MCF 10A (cell line): Measurements from ENCODE around the gene ADCK2. TPM values are rescaled to one million over a fixed set of nuclear protein-coding genes. Genes with fewer than 3 reads are reported as not detected.
"Not testable (repeated sequence)": the region's sequence is repeated elsewhere in the genome, so short reads cannot be mapped to it uniquely, and the experiment has no call there.

ENCODE experiments used
- BruUV-seq: library from RNA; stranded (reverse); fragments of 400-500 nt; replicated peaks from 2 replicates; lab custom pipeline; 2021; lab: Mats Ljungman, UMichigan
- CTCF ChIA-PET: fragments of 300-600 bp; sonication (Branson Sonifier 250); formaldehyde crosslinking; extraction: SDS; loops from one replicate; lab custom pipeline; 2021; ENCODE audit warnings: antibody characterized with exemption, inconsistent platforms; lab: Yijun Ruan, JAX
- POLR2A ChIA-PET: fragments of 300-600, 350-650 bp; sonication (Branson Sonifier 250); formaldehyde crosslinking; extraction: SDS; loops from one replicate; lab custom pipeline; 2020; ENCODE audit warnings: antibody characterized with exemption, inconsistent platforms; lab: Yijun Ruan, JAX
- DNase-seq: peaks from one replicate; pipeline ENCODE4 v3.0.0-alpha.2; 2018; ENCODE audit not compliant: unreplicated experiment
- H3K27ac Mint-ChIP-seq: one replicate; pipeline ENCODE4 v1.8.0; 2022; ENCODE audit warnings: mild to moderate bottlenecking, low read depth, mixed read lengths; ENCODE audit not compliant: unreplicated experiment
- H3K27me3 Mint-ChIP-seq: one replicate; pipeline ENCODE4 v1.8.0; 2022; ENCODE audit warnings: mixed read lengths; ENCODE audit not compliant: insufficient read depth, unreplicated experiment
- H3K36me3 Mint-ChIP-seq: one replicate; pipeline ENCODE4 v1.8.0; 2022; ENCODE audit warnings: mild to moderate bottlenecking, moderate library complexity, mixed read lengths; ENCODE audit not compliant: insufficient read depth, unreplicated experiment
- H3K4me1 Mint-ChIP-seq: one replicate; pipeline ENCODE4 v1.8.0; 2022; ENCODE audit warnings: mixed read lengths; ENCODE audit not compliant: insufficient read depth, unreplicated experiment
- H3K4me3 Mint-ChIP-seq: one replicate; pipeline ENCODE4 v1.8.0; 2022; ENCODE audit warnings: mild to moderate bottlenecking, moderate library complexity, mixed read lengths; ENCODE audit not compliant: unreplicated experiment
- H3K9me3 Mint-ChIP-seq: one replicate; pipeline ENCODE4 v1.8.0; 2022; ENCODE audit warnings: mixed read lengths; ENCODE audit not compliant: unreplicated experiment
- CTCF ChIP-seq: fragments of 200-600 bp; IDR thresholded peaks from one replicate; pipeline ENCODE4 v1.8.0; 2022; ENCODE audit warnings: antibody characterized with exemption, mild to moderate bottlenecking; ENCODE audit not compliant: unreplicated experiment
- intact Hi-C: fragments of 100-400 bp; cut with micrococcal nuclease; formaldehyde crosslinking; loops from 2 replicates; pipeline ENCODE4 v1.14.1; 2022
- total RNA-seq: library from RNA; stranded (reverse); gene quantifications from 2 replicates; pipeline ENCODE4 v1.2.3, GENCODE V29; 2022

Gene ADCK2
- total RNA-seq, 1 experiment from 2014 or later, result 22.2 TPM

GRCh38 chr7:140659856-140660255 is 12.9 kb upstream of the ADCK2 start:
- intact Hi-C loops, result loop anchor here (5.0 kb wide), 1 partner anchor 992 kb away; no protein-coding TSS in a partner anchor
- no TSS peak for BruUV-seq
- Mint-ChIP-seq H3K27ac (no peak overlapping the region), H3K27me3 (no peaks in the 10 kb centered on the region), H3K36me3 (no peaks in the 10 kb centered on the region), H3K9me3 (no peaks in the 10 kb centered on the region), H3K4me1 (peaks cover 17% of the 10 kb centered on the region), H3K4me3 (no peak overlapping the region)
- ChIA-PET POLR2A (interaction anchor here (0.6 to 1.1 kb wide), 2 partner anchors 118 to 1556 kb away, joined by 3 to 4 read pairs; no protein-coding TSS in a partner anchor), CTCF (interaction anchor here (0.6 to 2.0 kb wide), 6 partner anchors 10 to 1065 kb away, joined by 3 to 9 read pairs (median 4); no protein-coding TSS in a partner anchor)
- DNase-seq, result no peak
- no peak for TF ChIP-seq CTCF

DNA sequence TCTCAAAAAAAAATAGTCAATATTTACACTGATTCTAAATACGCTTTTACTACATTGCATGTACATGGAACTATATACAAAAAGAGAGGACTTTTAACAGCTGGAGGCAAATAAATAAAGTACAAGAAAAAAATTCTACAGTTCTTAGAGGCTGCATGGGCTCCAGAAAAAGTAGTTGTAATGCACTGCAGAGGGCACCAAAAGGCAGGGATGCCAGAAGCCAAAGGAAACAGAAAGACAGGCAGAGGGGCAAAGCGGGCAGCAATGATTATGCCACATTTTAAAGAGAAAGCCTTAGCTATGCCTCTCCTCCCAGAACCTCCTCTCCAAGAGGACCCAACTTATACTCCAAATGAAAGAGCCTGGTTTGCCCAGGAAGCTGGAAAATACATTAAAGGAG is 11.6 kb upstream of the ADCK2 start:
- no peak for TF ChIP-seq CTCF
- no peak for DNase-seq
- peaks cover 12% of the 10 kb centered on the region for H3K4me1 Mint-ChIP-seq
- no peak overlapping the region for H3K27ac Mint-ChIP-seq
- no peaks in the 10 kb centered on the region for H3K27me3 Mint-ChIP-seq
- H3K4me3 Mint-ChIP-seq, result no peak overlapping the region
- CTCF ChIA-PET, result interaction anchor here (0.6 to 2.0 kb wide), 10 partner anchors 9 to 988 kb away, joined by 3 to 9 read pairs (median 4); no protein-coding TSS in a partner anchor
- BruUV-seq, result no TSS peak
- H3K36me3 Mint-ChIP-seq, result no peaks in the 10 kb centered on the region
- intact Hi-C loops, result loop anchor here (1.0 to 5.0 kb wide), 2 partner anchors 872 to 991 kb away; no protein-coding TSS in a partner anchor
- no peaks in the 10 kb centered on the region for H3K9me3 Mint-ChIP-seq
- POLR2A ChIA-PET, result interaction anchor here (1.1 kb wide), 1 partner anchor 119 kb away, joined by 4 read pairs; no protein-coding TSS in a partner anchor

DNA sequence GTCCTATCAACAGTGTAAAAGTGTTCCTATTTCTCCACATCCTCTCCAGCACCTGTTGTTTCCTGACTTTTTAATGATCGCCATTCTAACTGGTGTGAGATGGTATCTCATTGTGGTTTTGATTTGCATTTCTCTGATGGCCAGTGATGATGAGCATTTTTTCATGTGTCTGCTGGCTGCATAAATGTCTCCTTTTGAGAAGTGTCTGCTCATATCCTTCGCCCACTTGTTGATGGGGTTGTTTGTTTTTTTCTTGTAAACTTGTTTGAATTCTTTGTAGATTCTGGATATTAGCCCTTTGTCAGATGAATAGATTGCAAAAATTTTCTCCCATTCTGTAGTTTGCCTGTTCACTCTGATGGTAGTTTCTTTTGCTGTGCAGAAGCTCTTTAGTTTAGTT is 9.8 kb upstream of the ADCK2 start:
- H3K4me3 Mint-ChIP-seq, BruUV-seq, H3K36me3 Mint-ChIP-seq, DNase-seq, H3K27ac Mint-ChIP-seq, CTCF ChIA-PET, POLR2A ChIA-PET, H3K9me3 Mint-ChIP-seq, H3K27me3 Mint-ChIP-seq, H3K4me1 Mint-ChIP-seq: not testable (repeated sequence)
- intact Hi-C loops, result loop anchor here (5.0 kb wide), 1 partner anchor 989 kb away; no protein-coding TSS in a partner anchor

DNA sequence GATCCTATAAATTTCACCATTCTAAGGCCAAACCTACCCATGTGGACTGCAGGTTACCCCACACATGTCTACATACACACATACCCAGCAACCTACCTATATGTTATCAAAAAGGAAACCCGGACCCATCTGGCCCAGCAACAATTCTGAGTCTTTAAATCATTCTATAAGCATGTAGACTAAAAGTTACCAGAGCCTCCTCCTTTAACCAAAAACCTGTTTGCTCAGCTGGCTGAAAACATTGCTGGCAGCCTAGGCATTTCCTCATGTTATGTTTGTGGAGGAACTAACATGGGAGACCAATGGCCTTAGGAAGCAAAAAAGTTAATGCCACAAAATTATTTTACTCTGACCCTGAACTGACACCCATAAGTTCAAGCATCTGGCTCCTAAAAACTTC is 5.3 kb upstream of the ADCK2 start:
- Mint-ChIP-seq H3K27me3 (no peaks in the 10 kb centered on the region), H3K36me3 (no peaks in the 10 kb centered on the region), H3K9me3 (no peaks in the 10 kb centered on the region), H3K4me3 (no peak overlapping the region), H3K27ac (no peak overlapping the region), H3K4me1 (no peaks in the 10 kb centered on the region)
- DNase-seq, result no peak
- intact Hi-C loops, result no loop called here
- TF ChIP-seq CTCF, result no peak
- ChIA-PET CTCF (interaction anchor here (1.0 kb wide), 1 partner anchor 14 kb away, joined by 3 read pairs; no protein-coding TSS in a partner anchor), POLR2A (no interaction called here)
- no TSS peak for BruUV-seq
